Measurements from ENCODE around the gene CTTNBP2.

GRCh38 chr7:117896339-117896738 lies 23.1 kb upstream of the CTTNBP2 start:
- TF ChIP-seq CTCF (IDR thresholded peaks at IDR 0.05) (no peak), POLR2AphosphoS5 (IDR thresholded peaks at IDR 0.05) (no peak), EP300 (IDR thresholded peaks at IDR 0.05) (no peak), POLR2A (IDR thresholded peaks at IDR 0.05) (no peak)
